Ureter (tissue), 1 donor: ENCODE results near the gene NELFA. TPM values are rescaled to one million over a fixed set of nuclear protein-coding genes. Genes with fewer than 3 reads are reported as not detected.

ENCODE experiments used
- DNase-seq: peaks from one replicate; pipeline ENCODE4 v3.0.0-alpha.2; 2020; ENCODE audit warnings: low spot score
- total RNA-seq: library from RNA; stranded (reverse); gene quantifications from one replicate; pipeline ENCODE4 v1.2.4, GENCODE V29; 2023
- donor health status: DM: yes; HTN: yes; CAD: no.

Gene NELFA
- total RNA-seq, 1 donor from 2014 or later = 50.7 TPM

DNA sequence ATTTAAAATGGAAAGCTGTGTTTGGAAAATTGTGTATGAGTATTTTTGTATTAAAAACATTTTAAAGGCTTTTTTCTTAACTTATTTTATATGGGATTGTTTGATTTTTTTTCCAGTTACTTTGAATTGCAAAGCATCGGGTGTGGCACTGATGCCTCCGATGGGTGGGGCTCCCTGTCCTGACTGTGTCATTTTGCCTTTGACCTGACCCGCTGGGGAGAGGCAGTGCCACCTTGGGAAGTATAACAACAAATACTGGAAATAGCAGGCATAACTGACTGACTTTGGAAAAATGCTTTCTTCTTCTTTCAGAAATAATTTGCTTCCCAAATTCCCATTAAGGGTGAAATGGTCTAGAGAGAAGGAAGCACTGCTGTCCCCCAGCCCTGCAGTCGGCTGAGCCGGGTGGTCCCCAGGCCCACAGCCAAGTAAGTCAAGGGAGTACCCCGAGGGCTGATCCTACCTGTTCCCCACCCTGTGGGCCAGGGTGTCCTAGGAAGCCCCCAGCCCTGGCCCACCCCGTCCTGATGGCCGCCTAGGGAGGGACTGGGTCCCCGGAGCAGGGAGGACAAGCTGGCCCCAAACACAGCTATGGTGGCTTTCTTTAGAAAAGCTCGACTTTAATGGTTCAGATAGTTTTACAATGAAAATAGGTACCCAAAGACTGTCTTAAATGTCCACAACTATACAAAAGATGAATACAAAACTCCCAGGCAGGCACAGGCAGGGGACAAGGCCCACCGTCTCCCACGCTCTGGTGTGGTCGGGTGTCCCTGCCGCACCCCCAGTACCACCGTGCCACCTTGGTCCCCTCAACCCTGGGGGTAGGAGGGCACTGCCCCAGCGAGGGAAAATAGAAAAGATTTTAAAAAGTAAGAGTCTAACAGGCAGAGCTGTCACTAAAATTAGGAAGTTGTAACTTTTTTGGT, 26.4 kb downstream of the NELFA start:
- DNase-seq = no peak

DNA sequence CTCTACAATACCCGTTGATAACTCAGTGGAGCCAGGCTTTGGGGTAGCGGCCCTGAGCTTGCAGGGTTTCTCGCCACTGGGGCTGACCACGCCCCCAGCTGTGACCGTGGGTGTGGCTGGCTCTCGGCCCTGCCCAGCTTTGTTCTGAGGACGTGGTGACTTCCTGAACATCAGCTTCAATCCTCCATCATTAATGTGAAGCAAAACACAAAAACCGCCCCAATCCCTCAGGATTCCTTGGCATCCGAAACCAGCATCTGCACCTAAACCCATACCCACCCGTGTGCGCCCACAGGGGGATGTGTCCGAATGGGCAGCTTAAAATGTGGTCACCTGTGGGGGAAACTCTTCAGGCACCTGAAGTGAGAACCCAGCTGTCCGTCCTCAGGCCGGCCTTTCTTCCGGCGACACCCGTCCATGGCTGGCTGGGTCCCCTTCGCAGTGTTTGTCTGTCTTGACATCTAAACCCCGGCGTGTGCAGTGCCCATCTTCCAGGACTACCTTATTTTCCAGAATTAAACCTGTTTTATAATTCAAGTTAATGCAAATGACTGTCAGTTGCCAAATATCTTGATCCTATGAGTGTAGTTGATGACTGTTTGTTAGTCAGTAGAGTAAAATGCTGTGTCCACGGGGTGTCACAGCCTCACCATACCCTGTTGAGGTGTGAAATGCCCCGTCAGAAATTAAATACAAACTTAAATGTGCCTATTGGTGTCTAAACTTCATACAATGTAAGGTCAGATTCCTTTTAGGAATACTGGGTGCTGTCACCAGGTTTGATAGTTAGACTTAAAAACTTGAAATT, 27.3 kb downstream of the NELFA start:
- DNase-seq = no peak

DNA sequence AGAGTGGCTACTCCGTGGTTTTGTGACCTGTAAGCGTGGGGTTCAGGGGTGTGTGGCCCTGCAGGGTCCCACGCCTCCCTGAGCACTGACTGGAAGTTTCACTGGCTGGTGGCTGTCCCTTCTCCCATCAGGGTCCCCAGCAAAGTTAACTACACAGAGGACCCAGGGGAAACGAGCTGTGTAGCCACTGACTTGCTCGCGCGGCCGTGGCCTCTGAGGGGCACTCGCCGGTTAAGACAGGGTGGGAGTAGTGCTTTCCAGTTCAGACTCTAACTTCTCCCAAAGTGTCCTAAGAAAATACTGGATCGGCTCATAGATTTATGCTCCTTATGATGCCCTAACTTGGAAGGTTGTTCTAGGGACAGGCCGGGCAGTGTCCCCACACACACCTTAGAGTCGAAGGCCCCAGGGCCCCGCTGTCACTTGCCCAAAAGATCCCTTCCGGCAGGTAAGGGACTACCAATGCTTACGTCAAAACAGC, 28.2 kb downstream of the NELFA start:
- no peak for DNase-seq

DNA sequence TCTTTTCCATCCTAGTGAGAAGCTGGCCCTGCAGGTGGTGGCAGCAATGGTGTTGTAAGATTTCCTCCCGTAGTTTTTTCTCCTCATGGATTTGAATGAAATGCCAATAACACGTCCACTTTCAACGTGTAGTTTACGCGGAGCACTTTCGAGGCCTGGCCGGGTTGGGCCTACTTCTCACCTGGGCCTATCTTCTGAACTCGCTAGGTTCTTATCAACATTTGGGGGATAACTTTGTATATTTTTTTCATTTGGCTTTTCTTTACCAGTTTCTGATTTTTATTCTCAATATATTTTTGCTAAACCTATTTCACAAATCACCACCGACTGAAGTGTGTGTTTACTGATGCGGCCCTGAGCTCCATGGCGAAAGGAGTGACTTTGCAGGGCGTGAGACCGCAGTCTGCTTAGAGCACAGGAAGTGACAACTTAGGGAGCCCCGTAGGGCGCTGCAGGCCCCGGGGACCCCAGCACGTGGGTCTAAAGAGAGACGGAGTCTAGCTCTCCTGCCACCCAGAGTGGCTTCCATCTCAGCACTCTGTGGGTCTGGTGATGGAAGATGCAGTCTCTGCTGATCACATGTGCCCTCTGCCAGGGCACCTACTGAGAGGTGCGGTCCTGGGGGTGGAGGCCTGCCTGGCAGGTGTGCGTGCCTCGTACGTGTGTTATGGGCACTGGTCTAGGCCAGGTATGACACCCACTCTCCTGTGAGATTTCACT, 29.1 kb downstream of the NELFA start:
- DNase-seq = no peak

DNA sequence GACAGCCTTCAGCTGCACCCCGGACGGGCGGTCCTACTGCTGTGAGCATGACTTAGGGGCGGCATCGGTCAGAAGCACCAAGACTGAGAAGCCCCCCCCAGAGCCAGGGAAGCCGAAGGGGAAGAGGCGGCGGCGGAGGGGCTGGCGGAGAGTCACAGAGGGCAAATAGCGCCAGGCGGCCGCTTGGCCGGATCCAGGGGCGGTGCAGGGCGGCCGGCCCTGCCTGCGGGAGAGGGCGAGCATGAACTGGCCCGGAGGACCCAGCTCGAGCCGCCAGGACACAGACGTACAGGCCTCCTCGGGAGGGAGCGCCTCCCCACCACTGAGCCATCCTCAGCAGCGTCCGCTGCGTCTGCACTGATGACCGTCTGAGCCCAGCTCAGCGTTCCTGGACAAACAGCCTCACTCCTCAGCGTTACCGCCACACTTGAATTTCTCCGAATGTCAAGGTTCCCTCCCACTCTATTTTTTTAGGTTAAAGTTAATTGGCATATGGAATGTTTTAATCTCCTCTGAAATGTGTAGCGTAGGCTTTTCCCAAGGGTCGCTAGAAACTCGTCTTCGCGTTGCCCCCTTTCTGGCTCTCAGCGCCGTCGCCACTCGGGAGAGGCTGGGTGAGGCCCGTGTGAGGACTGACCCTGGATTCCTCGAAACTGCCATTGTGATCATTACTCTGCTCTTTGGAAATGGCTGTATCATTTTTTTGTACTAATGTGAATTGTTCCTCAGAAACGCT, 29.9 kb downstream of the NELFA start:
- no peak for DNase-seq

DNA sequence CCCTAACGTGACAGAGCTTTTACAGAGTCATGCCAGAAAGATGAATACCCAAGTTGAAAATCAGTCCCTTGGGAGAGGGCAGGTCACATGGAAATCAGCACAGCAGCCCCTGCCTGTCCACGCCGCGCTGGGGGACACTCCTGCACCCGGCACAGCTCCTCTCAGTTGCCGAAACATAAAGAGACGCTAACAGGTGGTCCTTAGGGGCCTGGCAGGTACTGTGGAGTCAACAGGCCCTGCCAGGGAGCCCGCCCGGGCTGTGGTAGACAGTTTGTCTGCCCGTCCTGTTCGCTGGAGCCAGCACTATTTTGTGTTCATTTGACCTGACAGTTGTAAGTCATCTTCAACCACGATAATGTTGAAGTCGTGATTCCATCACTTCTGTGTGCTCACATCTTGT, 30.5 kb downstream of the NELFA start:
- DNase-seq = no peak

DNA sequence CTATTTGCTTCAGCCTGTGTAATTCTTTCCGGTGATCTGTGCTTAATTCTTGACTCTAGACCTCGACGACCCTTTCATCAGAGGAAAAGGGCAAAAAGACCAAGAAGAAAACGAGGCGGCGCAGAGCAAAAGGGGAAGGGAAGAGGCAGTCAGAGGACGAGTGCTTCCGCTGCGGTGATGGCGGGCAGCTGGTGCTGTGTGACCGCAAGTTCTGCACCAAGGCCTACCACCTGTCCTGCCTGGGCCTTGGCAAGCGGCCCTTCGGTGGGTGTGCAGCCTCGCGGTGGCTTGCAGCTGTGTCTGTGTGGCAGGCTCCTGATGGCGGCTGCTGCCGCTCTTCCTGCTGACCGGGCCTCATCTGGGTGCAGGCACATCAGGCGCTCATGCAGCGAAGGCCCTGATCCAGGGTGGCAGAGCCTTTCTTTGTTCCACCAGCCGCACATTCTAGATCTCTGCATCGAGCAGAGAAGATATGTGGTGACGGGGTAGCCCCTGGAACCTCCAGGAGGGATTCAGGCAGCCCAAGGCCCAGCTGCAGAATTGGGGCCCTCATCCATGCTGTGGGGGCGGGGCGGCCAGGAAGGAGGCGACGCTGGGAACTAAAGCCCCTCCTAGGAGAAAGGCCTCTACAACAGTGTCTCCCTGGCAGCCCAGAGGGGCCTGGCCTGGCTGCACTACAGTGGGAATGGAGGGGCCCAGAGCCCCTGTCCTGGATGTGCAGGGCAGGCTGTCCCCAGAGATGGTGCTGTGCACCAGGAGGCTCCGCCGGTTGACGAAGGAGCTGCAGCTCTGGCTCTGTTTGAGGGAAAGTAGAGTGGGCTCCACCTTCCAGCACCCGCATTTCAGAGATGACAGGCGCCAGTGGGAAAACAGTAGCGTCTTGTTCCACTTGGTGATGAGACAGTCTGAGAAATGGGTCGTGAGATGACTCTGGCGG, 32.1 kb downstream of the NELFA start:
- DNase-seq = no peak

DNA sequence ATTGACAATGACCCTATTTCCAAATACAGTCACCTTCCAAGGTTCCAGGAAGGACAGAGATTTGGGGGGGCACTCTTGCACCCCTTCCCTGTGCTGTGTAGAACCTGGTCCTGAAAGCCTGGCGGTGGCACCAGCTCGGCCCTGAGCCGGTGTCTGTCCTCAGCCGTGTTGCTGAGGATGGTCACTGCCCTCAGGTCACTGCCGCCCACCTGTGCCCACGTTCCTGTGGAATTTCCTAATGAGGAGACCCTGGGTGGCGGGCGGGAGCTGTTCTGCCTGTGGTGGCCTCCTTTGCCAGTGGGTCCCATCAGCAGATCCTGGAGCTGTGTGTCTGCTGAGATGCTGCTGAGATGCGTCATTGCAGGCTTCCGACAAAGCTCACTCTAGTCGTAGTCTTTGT, 32.9 kb downstream of the NELFA start:
- DNase-seq = no peak

DNA sequence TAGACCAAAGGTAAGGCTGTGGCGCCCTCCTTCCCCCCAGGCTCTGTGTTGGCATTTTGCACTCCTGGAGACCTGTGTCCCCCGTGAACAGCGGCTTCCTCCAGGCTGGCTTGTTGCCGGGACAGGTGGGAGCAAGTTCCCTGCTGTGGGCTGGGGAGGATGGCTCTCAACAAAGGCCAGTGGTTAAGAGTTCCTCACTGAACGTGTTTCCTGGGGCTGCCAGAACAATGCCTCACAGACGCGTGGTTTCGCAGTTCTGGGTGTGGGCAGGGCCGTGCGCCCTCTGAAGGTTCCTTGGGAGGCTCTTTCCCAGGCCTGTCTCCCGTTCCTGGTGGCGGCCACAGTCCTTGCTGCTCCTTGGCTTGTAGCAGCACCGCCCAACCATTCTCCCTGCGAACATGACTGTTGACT, 33.4 kb downstream of the NELFA start:
- DNase-seq = no peak

DNA sequence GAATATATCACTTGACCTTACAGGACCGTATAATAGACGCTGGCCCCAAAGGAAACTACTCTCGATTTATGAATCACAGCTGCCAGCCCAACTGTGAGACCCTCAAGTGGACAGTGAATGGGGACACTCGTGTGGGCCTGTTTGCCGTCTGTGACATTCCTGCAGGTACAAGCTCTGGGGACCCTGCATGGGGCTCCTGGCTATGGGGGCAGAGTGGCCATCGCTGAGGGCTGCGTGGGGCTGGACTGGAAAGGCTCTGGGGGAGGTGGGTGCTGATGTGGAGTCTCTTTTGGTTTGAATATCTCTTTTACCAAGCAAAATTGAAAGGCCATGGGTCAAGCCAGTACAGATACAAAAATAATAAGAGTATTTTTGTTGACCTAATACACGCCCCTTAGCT, 33.9 kb downstream of the NELFA start:
- DNase-seq = no peak

DNA sequence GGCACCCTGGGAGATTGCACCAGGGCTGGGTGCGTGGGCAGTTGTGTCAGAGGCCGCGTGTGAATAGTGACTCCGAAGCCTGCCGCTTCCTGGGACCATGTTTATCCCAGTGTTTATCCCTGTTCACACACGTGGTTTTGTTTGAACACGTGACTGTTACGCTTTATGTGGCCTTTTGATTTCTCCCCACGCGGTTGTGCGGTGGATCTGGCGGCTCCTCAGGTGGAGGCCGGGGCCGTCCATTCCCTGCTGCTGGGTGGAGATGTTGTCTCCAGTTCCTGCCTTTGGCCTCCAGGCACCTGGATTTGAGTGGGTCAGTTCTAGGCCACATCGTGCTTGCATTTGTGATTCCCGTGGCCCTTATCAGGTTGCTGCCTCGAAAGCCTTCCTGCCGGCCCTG, 35.1 kb downstream of the NELFA start:
- no peak for DNase-seq

DNA sequence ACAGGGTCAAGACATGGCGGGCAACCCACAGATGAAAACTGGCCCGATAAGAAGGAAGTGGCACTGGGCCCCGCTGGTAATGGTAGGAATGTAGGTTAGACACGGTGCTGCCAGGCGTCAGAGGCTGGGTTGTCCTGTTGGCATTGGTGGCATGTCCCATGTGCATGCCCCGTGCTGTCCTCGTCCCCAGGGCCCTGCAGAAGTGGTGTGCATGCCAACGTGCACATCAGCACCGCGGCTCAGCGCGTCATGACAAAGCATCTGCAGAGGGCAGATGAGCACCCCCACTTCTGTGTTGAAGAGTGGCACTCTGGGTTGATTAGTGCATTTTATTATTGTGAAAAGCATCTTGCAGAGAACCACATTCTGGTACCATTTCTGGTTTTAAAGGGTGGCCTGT, 35.6 kb downstream of the NELFA start:
- no peak for DNase-seq

DNA sequence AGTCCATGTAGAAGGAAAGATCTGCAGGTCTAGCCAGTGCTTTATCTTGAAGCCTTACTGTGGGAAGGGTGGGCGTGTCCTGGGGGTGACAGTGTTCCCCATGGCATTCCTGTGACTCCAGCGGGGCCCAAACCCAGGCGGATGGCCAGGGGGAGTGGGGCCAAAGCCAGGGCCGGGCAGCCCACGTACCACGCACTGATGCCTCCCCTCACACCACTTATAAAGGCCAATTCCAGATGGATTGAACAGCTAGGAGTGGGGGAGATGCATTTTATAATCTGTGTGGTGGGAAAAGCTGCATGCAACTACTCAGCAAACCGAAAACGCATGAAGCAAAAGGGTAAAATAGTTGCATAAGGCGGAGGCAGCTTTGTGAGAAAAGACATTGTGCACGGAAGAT, 36.4 kb downstream of the NELFA start:
- DNase-seq = no peak

DNA sequence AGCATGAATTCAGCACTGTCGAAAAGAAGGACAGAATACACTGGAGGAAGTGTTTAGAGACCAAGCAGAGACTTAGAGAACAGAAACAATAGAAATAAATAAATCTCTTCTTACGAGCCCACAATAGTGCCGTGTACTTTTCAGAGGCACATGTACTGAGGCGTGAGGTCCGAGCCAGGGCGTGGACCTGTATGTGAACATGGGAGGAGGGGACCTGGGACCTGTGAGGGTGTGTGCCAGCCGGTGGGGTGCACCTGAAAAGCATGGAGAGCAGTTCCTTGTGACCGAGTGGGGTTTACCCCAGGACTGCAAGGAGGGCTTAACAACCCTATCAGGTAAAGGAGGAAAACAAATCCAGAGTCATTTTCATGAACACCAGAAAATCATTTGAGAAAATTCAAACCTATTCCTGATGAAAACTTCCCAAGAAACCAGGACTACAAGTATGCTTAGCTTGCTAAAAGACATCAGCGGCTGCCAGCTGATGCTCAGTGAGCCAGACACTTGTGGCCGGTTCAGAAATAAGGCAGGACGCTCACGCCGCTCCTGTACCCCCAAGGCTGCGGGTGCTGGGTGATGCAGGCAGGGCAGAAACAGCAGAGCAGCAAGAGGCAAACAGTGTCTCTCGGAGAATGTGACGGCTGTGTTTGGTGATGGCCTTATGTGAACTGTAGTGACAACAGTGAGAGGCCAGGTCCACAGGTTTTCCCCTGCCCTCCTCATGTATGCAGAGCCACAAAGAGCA, 37.1 kb downstream of the NELFA start:
- DNase-seq = no peak

DNA sequence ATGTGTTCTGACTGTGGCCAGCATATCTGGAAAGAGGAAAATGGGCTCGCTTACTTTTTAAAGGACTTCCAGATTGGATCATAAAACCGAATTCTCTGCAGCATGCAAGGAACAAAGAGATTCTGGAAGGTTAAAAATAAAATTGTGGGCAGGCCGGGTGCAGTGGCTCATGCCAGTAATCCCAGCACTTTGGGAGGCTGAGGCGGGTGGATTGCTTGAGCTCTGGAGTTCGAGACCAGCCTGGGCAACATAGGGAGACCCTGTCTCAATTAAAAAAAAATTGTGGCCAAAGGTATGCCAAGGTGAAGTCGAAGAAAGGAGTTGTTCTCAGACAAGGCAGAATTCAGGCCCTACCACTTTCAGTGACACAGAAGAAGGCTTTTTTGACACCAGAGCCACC, 37.8 kb downstream of the NELFA start:
- DNase-seq = no peak

DNA sequence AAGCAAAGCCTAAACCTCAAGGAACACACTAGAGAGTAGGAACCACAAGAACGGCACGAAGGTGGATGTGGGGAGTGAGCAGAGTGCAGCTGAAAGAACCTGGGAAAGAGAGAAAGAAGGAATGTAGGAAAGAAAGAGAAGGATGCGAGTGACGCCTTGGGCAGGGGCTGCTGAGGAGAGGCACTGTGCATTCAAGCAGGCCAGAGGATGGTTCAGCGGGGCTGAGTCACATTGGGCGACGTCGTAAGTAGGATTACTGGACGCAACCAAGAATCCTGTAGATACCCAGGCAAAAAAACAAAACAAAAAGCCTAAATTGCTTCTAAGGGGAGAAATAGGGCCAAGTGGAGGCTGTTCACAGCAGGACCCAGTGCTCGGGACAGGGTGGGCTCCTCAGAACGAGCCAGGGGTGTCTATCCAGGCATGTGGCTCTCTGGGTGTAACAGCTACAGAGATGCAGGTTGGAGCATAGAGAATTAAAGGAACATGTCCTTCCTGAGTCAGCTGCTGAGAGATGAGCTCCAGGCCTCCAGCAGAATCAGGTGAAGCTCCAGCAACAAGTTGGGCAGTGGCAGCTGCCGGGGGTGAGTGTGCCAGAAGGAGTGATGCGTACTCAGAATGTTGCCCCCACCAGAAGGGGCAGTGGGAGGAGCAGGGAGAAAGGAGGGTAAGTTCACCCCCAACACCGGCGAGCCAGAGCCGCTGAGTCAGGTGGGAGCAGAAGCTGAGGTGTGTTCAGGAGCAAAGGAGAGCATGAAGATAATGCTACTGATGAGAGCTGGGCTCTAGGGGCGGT, 38.6 kb downstream of the NELFA start:
- no peak for DNase-seq

DNA sequence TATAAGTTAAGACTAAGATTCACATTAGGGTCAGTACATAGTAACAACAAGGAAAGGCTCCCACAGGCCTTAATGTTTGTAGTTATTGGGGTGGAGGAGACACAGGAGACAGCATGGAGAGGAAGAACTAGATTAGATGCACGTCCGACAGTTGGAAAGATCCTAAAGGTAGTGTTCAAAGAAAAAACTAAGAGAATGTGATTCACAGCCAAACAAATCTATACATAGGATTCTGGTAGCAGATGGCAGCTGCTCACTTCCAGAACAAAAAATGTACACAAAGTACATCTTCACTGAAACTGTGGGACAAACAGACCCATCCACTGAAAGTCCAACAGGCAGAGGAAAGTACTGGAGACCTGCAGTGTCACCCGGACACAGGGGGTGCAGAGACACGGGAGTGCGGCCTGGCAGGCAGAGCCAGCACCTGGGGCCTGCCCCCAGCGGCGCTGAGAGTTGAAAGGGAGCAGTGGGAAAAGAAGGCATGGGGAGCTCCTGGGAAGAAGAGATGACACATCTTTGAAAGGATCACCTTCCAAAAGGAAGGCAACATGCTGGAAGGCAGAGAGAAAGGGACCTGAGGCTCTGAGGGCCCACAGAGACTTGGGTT, 40.0 kb downstream of the NELFA start:
- DNase-seq = no peak

DNA sequence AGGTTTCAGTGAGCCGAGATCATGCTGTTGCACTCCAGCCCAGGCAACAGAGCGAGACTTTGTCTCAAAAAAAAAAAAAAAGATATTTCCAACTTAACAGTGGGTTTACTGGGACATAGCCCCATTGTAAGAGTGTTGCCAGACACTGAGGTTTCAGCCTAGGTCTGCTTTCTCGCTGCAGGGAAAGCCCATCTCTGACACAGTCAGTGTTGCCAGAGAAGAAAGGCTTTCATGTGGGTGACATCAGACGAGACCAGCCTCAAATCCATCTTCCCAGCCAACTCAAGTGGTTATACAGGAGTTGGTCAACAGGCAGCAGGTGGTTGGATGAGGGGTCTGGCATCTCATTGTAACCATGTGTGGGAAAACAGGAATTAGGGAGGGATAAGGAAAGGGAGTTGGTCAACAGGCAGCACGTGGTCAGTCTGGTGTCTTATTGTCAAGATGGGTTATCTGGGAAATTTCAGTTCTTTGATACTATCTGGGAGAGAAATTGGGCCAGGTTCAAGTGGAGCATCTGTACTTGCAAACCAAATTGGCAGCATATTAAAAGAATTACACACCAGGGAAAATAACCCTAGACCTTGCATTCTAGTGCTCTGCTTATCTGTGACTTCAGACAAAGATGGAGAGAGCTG, 41.1 kb downstream of the NELFA start:
- no peak for DNase-seq
